ENCODE measurements around the gene PGBD5. TPM values are rescaled to one million over a fixed set of nuclear protein-coding genes. Genes with fewer than 3 reads are reported as not detected.

PGBD5 gene
- total and polyA plus RNA-seq, 9 of the 15 experiments (the other 6 are each of a cell fraction or from before 2014, with no cell fraction given) = under 0.01 to 0.40 (median 0.10) TPM; not detected in 3

- TF ChIP-seq KDM5B (IDR thresholded peaks at IDR 0.05; ENCODE audit: insufficient replicate concordance, low read depth, low read length) = no peak
- no peak for TF ChIP-seq CHD4 (IDR thresholded peaks at IDR 0.05; ENCODE audit: insufficient read depth, insufficient replicate concordance, low read depth, low read length, poor library complexity, severe bottlenecking)
- TF ChIP-seq, protein P1, sequence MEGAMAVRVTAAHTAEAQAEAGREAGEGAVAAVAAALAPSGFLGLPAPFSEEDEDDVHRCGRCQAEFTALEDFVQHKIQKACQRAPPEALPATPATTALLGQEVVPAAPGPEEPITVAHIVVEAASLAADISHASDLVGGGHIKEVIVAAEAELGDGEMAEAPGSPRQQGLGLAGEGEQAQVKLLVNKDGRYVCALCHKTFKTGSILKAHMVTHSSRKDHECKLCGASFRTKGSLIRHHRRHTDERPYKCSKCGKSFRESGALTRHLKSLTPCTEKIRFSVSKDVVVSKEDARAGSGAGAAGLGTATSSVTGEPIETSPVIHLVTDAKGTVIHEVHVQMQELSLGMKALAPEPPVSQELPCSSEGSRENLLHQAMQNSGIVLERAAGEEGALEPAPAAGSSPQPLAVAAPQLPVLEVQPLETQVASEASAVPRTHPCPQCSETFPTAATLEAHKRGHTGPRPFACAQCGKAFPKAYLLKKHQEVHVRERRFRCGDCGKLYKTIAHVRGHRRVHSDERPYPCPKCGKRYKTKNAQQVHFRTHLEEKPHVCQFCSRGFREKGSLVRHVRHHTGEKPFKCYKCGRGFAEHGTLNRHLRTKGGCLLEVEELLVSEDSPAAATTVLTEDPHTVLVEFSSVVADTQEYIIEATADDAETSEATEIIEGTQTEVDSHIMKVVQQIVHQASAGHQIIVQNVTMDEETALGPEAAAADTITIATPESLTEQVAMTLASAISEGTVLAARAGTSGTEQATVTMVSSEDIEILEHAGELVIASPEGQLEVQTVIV (CRISPR knock-in tag; IDR thresholded peaks at IDR 0.05; ENCODE audit: borderline replicate concordance) = no peak
- TF ChIP-seq, protein P2, sequence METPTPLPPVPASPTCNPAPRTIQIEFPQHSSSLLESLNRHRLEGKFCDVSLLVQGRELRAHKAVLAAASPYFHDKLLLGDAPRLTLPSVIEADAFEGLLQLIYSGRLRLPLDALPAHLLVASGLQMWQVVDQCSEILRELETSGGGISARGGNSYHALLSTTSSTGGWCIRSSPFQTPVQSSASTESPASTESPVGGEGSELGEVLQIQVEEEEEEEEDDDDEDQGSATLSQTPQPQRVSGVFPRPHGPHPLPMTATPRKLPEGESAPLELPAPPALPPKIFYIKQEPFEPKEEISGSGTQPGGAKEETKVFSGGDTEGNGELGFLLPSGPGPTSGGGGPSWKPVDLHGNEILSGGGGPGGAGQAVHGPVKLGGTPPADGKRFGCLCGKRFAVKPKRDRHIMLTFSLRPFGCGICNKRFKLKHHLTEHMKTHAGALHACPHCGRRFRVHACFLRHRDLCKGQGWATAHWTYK (CRISPR knock-in tag; IDR thresholded peaks at IDR 0.05) = 0 out of 2 replicates have a peak, but pooled peaks have one; percentile 46
- TF ChIP-seq KAT2B (IDR thresholded peaks at IDR 0.05; ENCODE audit: low read depth, low read length) = no peak
- no peak for TF ChIP-seq RNF219 (CRISPR knock-in tag; IDR thresholded peaks at IDR 0.05)
- TF ChIP-seq NR2F6 (CRISPR knock-in tag; IDR thresholded peaks at IDR 0.05) = no peak
- TF ChIP-seq SNAPC5 (CRISPR knock-in tag; IDR thresholded peaks at IDR 0.05) = no peak
- TF ChIP-seq HDAC2 (IDR thresholded peaks at IDR 0.05) = peak; percentile 85; the same call in 1 of the 2 replicates
- TF ChIP-seq PHTF2 (CRISPR knock-in tag; IDR thresholded peaks at IDR 0.05) = no peak
- no peak for TF ChIP-seq NONO (IDR thresholded peaks at IDR 0.05; ENCODE audit: low read depth in 2 of 2, low read length in 1 of 2)
- TF ChIP-seq, protein P3, sequence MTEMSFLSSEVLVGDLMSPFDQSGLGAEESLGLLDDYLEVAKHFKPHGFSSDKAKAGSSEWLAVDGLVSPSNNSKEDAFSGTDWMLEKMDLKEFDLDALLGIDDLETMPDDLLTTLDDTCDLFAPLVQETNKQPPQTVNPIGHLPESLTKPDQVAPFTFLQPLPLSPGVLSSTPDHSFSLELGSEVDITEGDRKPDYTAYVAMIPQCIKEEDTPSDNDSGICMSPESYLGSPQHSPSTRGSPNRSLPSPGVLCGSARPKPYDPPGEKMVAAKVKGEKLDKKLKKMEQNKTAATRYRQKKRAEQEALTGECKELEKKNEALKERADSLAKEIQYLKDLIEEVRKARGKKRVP (CRISPR knock-in tag; IDR thresholded peaks at IDR 0.05) = 0 out of 2 replicates have a peak, but pooled peaks have one; percentile 27
- peak; percentile 48; the same call in 1 of the 2 replicates for TF ChIP-seq ZBTB7A (IDR thresholded peaks at IDR 0.05; ENCODE audit: borderline replicate concordance, control insufficient read depth, low read depth, low read length)
- TF ChIP-seq HDGF (IDR thresholded peaks at IDR 0.05) = no peak
- no peak for TF ChIP-seq FOXO4 (CRISPR knock-in tag; IDR thresholded peaks at IDR 0.05)
- TF ChIP-seq ELF2 (CRISPR knock-in tag; IDR thresholded peaks at IDR 0.05) = peak; percentile 54; the same call in 1 of the 2 replicates
- no peak; the same call in 1 of the 2 replicates for TF ChIP-seq KLF13 (tag; IDR thresholded peaks at IDR 0.05; ENCODE audit: borderline replicate concordance, low read depth)
Measured at GRCh38 chr1:230426246-230427093, at the start of gene PGBD5 (continued).

Data from K562 (cell line).